ENCODE results near the gene PLOD3.

The PLOD3 gene

GRCh38 chr7:101180130-101180755 is 37.1 kb downstream of the PLOD3 start, which contains the start of gene NAT16:
NAT16 (minus strand) TSS chr7:101180293; CDS start chr7:101174807, 5,486 bp downstream.
- H3K27me3 ChIP-seq (ENCODE audit: insufficient read depth, low read length, poor library complexity): no peaks in the 10 kb centered on the region
- no peak within 1 kb of the TSS for H3K9ac ChIP-seq (ENCODE audit: low read depth, low read length)
- H3K36me3 ChIP-seq (ENCODE audit: insufficient read depth, low read length): no peaks in the 10 kb centered on the region
- H3K9me3 ChIP-seq (ENCODE audit: insufficient read depth, low read length, severe bottlenecking): no peaks in the 10 kb centered on the region
- no peak within 1 kb of the TSS for H2AFZ ChIP-seq (ENCODE audit: low read depth, low read length)
- TF ChIP-seq EZH2 (IDR thresholded peaks at IDR 0.05; ENCODE audit: borderline replicate concordance, low read depth, low read length, severe bottlenecking) (no peak), CTCF (IDR thresholded peaks at IDR 0.05; ENCODE audit: borderline replicate concordance, extremely low read depth, low read length, poor library complexity, severe bottlenecking) (no peak)
- no peaks in the 10 kb centered on the region for H3K79me2 ChIP-seq (ENCODE audit: insufficient read depth, low read length)
- no peaks in the 10 kb centered on the region for H4K20me1 ChIP-seq (ENCODE audit: insufficient read depth, low read length)
- no peak within 1 kb of the TSS for H3K4me3 ChIP-seq (ENCODE audit: low read depth in 1 of 2, low read length in 2 of 2)
- H3K4me2 ChIP-seq (ENCODE audit: insufficient read depth, low read length): no peak within 1 kb of the TSS
- H3K27ac ChIP-seq (ENCODE audit: low read length): no peak within 1 kb of the TSS
- no peaks in the 10 kb centered on the region for H3K4me1 ChIP-seq (ENCODE audit: insufficient read depth, low read length)
- DNase-seq (no peak), ATAC-seq (ENCODE audit: insufficient read depth, low read depth) (no peak)

- Histone ChIP-seq H3K79me2 (ENCODE audit: insufficient read depth, low read length) (no peaks in the 10 kb centered on the region), H3K27me3 (ENCODE audit: insufficient read depth, low read length, poor library complexity) (no peaks in the 10 kb centered on the region)
- TF ChIP-seq CTCF (IDR thresholded peaks at IDR 0.05; ENCODE audit: borderline replicate concordance, extremely low read depth, low read length, poor library complexity, severe bottlenecking) (no peak), EZH2 (IDR thresholded peaks at IDR 0.05; ENCODE audit: borderline replicate concordance, low read depth, low read length, severe bottlenecking) (no peak)
Measured at GRCh38 chr7:101179713-101180112, 37.7 kb downstream of the PLOD3 start.

GRCh38 chr7:101179117-101179516 is 38.3 kb downstream of the PLOD3 start:
- TF ChIP-seq CTCF (IDR thresholded peaks at IDR 0.05; ENCODE audit: borderline replicate concordance, extremely low read depth, low read length, poor library complexity, severe bottlenecking): no peak
- no peak for TF ChIP-seq EZH2 (IDR thresholded peaks at IDR 0.05; ENCODE audit: borderline replicate concordance, low read depth, low read length, severe bottlenecking)
- Histone ChIP-seq H2AFZ (ENCODE audit: low read depth, low read length) (no peak overlapping the region), H3K4me1 (ENCODE audit: insufficient read depth, low read length) (no peaks in the 10 kb centered on the region), H3K9me3 (ENCODE audit: insufficient read depth, low read length, severe bottlenecking) (no peaks in the 10 kb centered on the region), H4K20me1 (ENCODE audit: insufficient read depth, low read length) (no peaks in the 10 kb centered on the region; the same call in 1 of the 2 replicates), H3K36me3 (ENCODE audit: insufficient read depth, low read length) (no peaks in the 10 kb centered on the region), H3K4me2 (ENCODE audit: insufficient read depth, low read length) (no peak overlapping the region), H3K27me3 (ENCODE audit: insufficient read depth, low read length, poor library complexity) (no peaks in the 10 kb centered on the region), H3K27ac (ENCODE audit: low read length) (no peak overlapping the region), H3K4me3 (ENCODE audit: low read depth in 1 of 2, low read length in 2 of 2) (no peak overlapping the region), H3K79me2 (ENCODE audit: insufficient read depth, low read length) (no peaks in the 10 kb centered on the region), H3K9ac (ENCODE audit: low read depth, low read length) (no peak overlapping the region)
- ATAC-seq (ENCODE audit: insufficient read depth, low read depth) (no peak), DNase-seq (no peak)

More at GRCh38 chr7:101179713-101180112, 37.7 kb downstream of the PLOD3 start:
- Histone ChIP-seq H3K4me1 (ENCODE audit: insufficient read depth, low read length) (no peaks in the 10 kb centered on the region), H2AFZ (ENCODE audit: low read depth, low read length) (no peak overlapping the region), H3K9me3 (ENCODE audit: insufficient read depth, low read length, severe bottlenecking) (no peaks in the 10 kb centered on the region), H3K4me2 (ENCODE audit: insufficient read depth, low read length) (no peak overlapping the region), H3K4me3 (ENCODE audit: low read depth in 1 of 2, low read length in 2 of 2) (no peak overlapping the region), H3K27ac (ENCODE audit: low read length) (no peak overlapping the region), H3K36me3 (ENCODE audit: insufficient read depth, low read length) (no peaks in the 10 kb centered on the region), H4K20me1 (ENCODE audit: insufficient read depth, low read length) (no peaks in the 10 kb centered on the region), H3K9ac (ENCODE audit: low read depth, low read length) (no peak overlapping the region)
- DNase-seq (no peak), ATAC-seq (ENCODE audit: insufficient read depth, low read depth) (no peak)
